NCI-H1436 (cell line): Measurements from ENCODE around the gene DUSP15.
A peak's percentile ranks its signal among the peaks of the same experiment; 100 is the strongest.
"Not testable (repeated sequence)": the region's sequence is repeated elsewhere in the genome, so short reads cannot be mapped to it uniquely, and the experiment has no call there.

Source experiments
- DNase-seq: peaks from one replicate; lab custom pipeline; 2025; lab: John Stamatoyannopoulos, UW

DUSP15 gene

GRCh38 chr20:31839782-31840487 is 30.4 kb downstream of the DUSP15 start:
- no peak for DNase-seq

GRCh38 chr20:31838646-31839292 is 31.6 kb downstream of the DUSP15 start:
- DNase-seq = no peak

GRCh38 chr20:31837896-31838397 is 32.4 kb downstream of the DUSP15 start:
- no peak for DNase-seq

GRCh38 chr20:31836853-31837608 is 33.3 kb downstream of the DUSP15 start:
- no peak for DNase-seq

GRCh38 chr20:31835977-31836852 is 34.1 kb downstream of the DUSP15 start:
- DNase-seq = no peak

GRCh38 chr20:31835554-31835953 is 34.8 kb downstream of the DUSP15 start:
- no peak for DNase-seq

- no peak for DNase-seq
Measured at GRCh38 chr20:31833931-31834521, 36.3 kb downstream of the DUSP15 start.

- DNase-seq = peak; percentile 5
Measured at GRCh38 chr20:31833130-31833930, 37.0 kb downstream of the DUSP15 start.

GRCh38 chr20:31831771-31832306 is 38.5 kb downstream of the DUSP15 start:
- DNase-seq = no peak

- no peak for DNase-seq
Measured at GRCh38 chr20:31831211-31831610, 39.1 kb downstream of the DUSP15 start.

- no peak for DNase-seq
Measured at GRCh38 chr20:31830406-31830981, 39.8 kb downstream of the DUSP15 start.

GRCh38 chr20:31829731-31830130 is 40.6 kb downstream of the DUSP15 start:
- DNase-seq = no peak

- not testable (repeated sequence) for DNase-seq
Measured at GRCh38 chr20:31828016-31828415, 42.3 kb downstream of the DUSP15 start.

- no peak for DNase-seq
Measured at GRCh38 chr20:31827059-31827458, 43.3 kb downstream of the DUSP15 start.

GRCh38 chr20:31826074-31826473 is 44.3 kb downstream of the DUSP15 start:
- no peak for DNase-seq

- no peak for DNase-seq
Measured at GRCh38 chr20:31824554-31825313, 45.6 kb downstream of the DUSP15 start.

- no peak for DNase-seq
Measured at GRCh38 chr20:31824125-31824485, 46.2 kb downstream of the DUSP15 start.

GRCh38 chr20:31823360-31824124 is 46.8 kb downstream of the DUSP15 start:
- DNase-seq = no peak
